Mucosa of gallbladder (tissue), 1 donor: ENCODE measurements around the gene CACNA1B. TPM values are rescaled to one million over a fixed set of nuclear protein-coding genes. Genes with fewer than 3 reads are reported as not detected.

Experiments used
- DNase-seq: peaks from one replicate; pipeline ENCODE4 v3.0.0-alpha.2; 2020; ENCODE audit warnings: low spot score
- total RNA-seq: library from RNA; stranded (reverse); gene quantifications from one replicate; pipeline ENCODE4 v1.2.1, GENCODE V29; 2021
- donor health status: DM: no; HTN: no; CAD: no.

The CACNA1B gene
- total RNA-seq, 1 donor from 2014 or later = 0.43 TPM

- no peak for DNase-seq
Observed at GRCh38 chr9:137919649-137920141, 42.1 kb downstream of the CACNA1B start.

- DNase-seq = no peak
Observed at GRCh38 chr9:137920753-137921152, 43.2 kb downstream of the CACNA1B start.

- no peak for DNase-seq
Observed at GRCh38 chr9:137924169-137924568, 46.6 kb downstream of the CACNA1B start.

- DNase-seq = no peak
Observed at GRCh38 chr9:137924761-137925369, 47.3 kb downstream of the CACNA1B start.

- DNase-seq = no peak
Observed at GRCh38 chr9:137943655-137944054, 66.1 kb downstream of the CACNA1B start.

GRCh38 chr9:137945581-137945980 lies 68.0 kb downstream of the CACNA1B start:
- DNase-seq = no peak

- no peak for DNase-seq
Observed at GRCh38 chr9:137946993-137947392, 69.4 kb downstream of the CACNA1B start.

- no peak for DNase-seq
Observed at GRCh38 chr9:137948642-137949041, 71.1 kb downstream of the CACNA1B start.

GRCh38 chr9:137949260-137949659 lies 71.7 kb downstream of the CACNA1B start:
- DNase-seq = no peak

- DNase-seq = no peak
Observed at GRCh38 chr9:137951107-137951506, 73.5 kb downstream of the CACNA1B start.

GRCh38 chr9:137951597-137952490 lies 74.3 kb downstream of the CACNA1B start:
- no peak for DNase-seq

- DNase-seq = no peak
Observed at GRCh38 chr9:137952976-137953666, 75.5 kb downstream of the CACNA1B start.

GRCh38 chr9:137953683-137954438 lies 76.3 kb downstream of the CACNA1B start:
- no peak for DNase-seq

GRCh38 chr9:137955224-137955570 lies 77.6 kb downstream of the CACNA1B start:
- no peak for DNase-seq

- no peak for DNase-seq
Observed at GRCh38 chr9:137955586-137955985, 78.0 kb downstream of the CACNA1B start.

- DNase-seq = no peak
Observed at GRCh38 chr9:137956039-137956438, 78.5 kb downstream of the CACNA1B start.

- no peak for DNase-seq
Observed at GRCh38 chr9:137956688-137957385, 79.3 kb downstream of the CACNA1B start.

- no peak for DNase-seq
Observed at GRCh38 chr9:137959641-137960411, 82.2 kb downstream of the CACNA1B start.

- no peak for DNase-seq
Observed at GRCh38 chr9:137960496-137960895, 82.9 kb downstream of the CACNA1B start.

GRCh38 chr9:137963525-137963924 lies 85.9 kb downstream of the CACNA1B start:
- DNase-seq = no peak
